ENCODE measurements around the gene C16orf54.
"Not testable (repeated sequence)": the region's sequence is repeated elsewhere in the genome, so short reads cannot be mapped to it uniquely, and the experiment has no call there.

C16orf54 gene

DNA sequence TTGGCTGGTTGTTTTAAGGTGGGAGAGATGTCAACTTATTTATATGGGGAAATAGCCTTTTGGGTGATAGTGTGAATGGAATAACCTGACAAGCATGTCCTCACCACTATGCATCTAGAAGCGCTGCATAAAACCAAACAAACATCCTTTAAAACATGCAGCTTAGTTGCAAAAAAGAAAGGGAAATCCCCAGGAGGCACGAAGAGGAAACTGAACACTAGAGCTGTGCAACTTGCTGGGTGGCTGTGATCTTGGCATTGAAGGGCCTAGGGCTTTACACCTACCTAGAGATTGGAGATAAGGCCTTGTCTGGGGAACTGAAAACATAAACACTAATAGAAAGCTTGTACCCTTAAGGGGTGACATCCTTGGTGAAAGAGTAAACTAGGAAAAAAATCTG, 7.3 kb downstream of the C16orf54 start:
- Histone ChIP-seq H4K20me1 (peaks cover 0 to 25% (median 0%) of the 10 kb centered on the region in 11 experiments; a peak in 5 of 22 replicates), H3K36me3 (peaks cover 11 to 36% (median 22%) of the 10 kb centered on the region in 11 experiments; a peak in 21 of 22 replicates), H3K9ac (peak overlapping the region in 2 of 11 experiments; percentile 3 to 10; a peak in 2 of 22 replicates), H3K4me1 (peaks cover 58 to 83% (median 76%) of the 10 kb centered on the region in 10 experiments), H3K4me3 (no peak overlapping the region), H3K4me2 (peak overlapping the region; percentile 52 to 99 (median 67)), H3K27ac (peak overlapping the region in 9 of 11 experiments; percentile 15 to 61 (median 28); a peak in 12 of 22 replicates), H3K9me3 (replicated peaks in 1 of 11) (peaks cover 0 to 6% (median 0%) of the 10 kb centered on the region in 11 experiments; a peak in 2 of 22 replicates), H3K27me3 (no peaks in the 10 kb centered on the region)
- no peak for TF ChIP-seq Cebpa-rat (IDR thresholded peaks at IDR 0.05)

DNA sequence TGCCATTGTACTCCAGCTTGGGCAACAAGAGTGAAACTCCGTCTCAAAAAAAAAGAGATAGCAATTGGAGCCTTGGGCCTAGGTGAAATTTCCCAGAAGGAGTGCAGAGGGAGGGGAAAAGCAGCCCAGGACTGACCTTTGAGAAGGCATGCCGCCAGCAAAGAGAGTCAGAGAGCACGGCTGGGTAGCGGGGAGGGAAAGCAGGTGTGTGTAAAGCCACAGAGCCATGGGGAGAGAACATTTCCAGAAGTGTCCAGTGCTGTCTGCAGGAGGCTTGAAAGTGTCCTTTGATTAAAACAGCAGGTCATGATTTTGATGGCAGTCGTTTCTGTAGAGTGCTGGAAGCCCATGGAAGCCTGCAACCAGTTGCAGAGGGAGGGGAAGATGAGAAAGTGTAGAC, 8.1 kb downstream of the C16orf54 start:
- Histone ChIP-seq H3K27me3 (no peaks in the 10 kb centered on the region), H3K4me2 (peak overlapping the region; percentile 52 to 99 (median 67)), H3K4me3 (no peak overlapping the region), H3K9me3 (replicated peaks in 1 of 11) (peaks cover 0 to 4% (median 0%) of the 10 kb centered on the region in 11 experiments; a peak in 2 of 22 replicates), H3K9ac (peak overlapping the region in 1 of 11 experiments; percentile 11; a peak in 3 of 22 replicates), H3K27ac (peak overlapping the region in 4 of 11 experiments; percentile 19 to 61 (median 34); a peak in 4 of 22 replicates), H3K4me1 (peaks cover 50 to 75% (median 68%) of the 10 kb centered on the region in 10 experiments), H3K36me3 (peaks cover 3 to 28% (median 14%) of the 10 kb centered on the region in 11 experiments; a peak in 21 of 22 replicates), H4K20me1 (peaks cover 0 to 17% (median 0%) of the 10 kb centered on the region in 11 experiments; a peak in 5 of 22 replicates)
- TF ChIP-seq Cebpa-rat (IDR thresholded peaks at IDR 0.05): no peak

DNA sequence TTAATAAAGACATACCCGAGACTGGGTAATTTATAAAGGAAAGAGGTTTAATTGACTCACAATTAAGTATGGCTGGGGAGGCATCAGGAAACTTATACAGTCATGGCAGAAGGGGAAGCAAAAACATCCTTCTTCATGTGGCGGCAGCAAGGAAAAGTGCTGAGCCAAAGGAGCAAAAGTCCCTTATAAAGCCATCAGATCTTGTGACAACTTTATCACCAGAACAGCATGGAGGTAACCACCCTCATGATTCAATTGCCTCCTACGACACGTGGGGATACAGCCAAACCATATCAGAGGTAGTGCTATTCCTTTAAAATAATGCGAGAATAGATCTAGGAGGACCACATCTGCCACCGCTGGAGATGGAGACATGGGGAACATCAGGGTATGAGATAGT, 9.0 kb downstream of the C16orf54 start:
- peaks cover 0 to 13% (median 0%) of the 10 kb centered on the region in 11 experiments; a peak in 5 of 22 replicates for H4K20me1 ChIP-seq
- no peaks in the 10 kb centered on the region for H3K27me3 ChIP-seq
- 0 out of 22 replicates have a peak, but pooled peaks cover 0 to 7% (median 0%) of the 10 kb centered on the region in 11 experiments for H3K9me3 ChIP-seq (replicated peaks in 1 of 11)
- peaks cover 56 to 78% (median 68%) of the 10 kb centered on the region in 10 experiments for H3K4me1 ChIP-seq
- peak overlapping the region in 10 of 11 experiments; percentile 18 to 97 (median 60); a peak in 17 of 22 replicates for H3K4me2 ChIP-seq
- peaks cover 0 to 19% (median 5%) of the 10 kb centered on the region in 11 experiments; a peak in 9 of 22 replicates for H3K36me3 ChIP-seq
- H3K4me3 ChIP-seq: no peak overlapping the region
- peak overlapping the region in 2 of 11 experiments; percentile 47 to 61; a peak in 4 of 22 replicates for H3K27ac ChIP-seq
- TF ChIP-seq Cebpa-rat (IDR thresholded peaks at IDR 0.05): no peak
- no peak overlapping the region for H3K9ac ChIP-seq

DNA sequence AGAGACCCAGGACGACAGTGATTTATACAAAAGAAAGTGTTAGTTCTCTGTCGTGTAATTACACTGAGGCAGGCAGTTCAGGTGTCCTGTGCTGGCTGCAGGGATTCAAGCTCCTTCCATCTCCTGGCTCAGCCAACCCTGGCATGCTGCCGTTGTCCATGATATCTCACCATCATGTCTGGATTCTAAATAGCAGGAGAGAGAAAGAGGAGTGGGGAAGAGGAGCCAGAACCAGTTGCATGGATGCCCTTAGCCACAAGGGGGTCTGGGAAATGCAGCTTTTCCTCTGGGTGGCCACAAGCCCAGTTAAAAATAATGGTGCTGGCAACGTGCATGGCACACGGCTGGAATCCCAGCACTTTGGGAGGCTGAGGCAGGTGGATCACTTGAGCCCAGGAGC, 9.7 kb downstream of the C16orf54 start:
- Histone ChIP-seq H3K27ac (peak overlapping the region in 1 of 11 experiments; percentile 61; a peak in 1 of 22 replicates), H3K27me3 (no peaks in the 10 kb centered on the region), H3K9ac (no peak overlapping the region), H3K4me2 (peak overlapping the region; percentile 18 to 97 (median 40); a peak in 17 of 22 replicates), H3K4me1 (peaks cover 58 to 78% (median 66%) of the 10 kb centered on the region in 10 experiments), H3K4me3 (no peak overlapping the region), H3K9me3 (replicated peaks in 1 of 11) (0 out of 22 replicates have a peak, but pooled peaks cover 0 to 7% (median 0%) of the 10 kb centered on the region in 11 experiments), H4K20me1 (peaks cover 0 to 6% (median 0%) of the 10 kb centered on the region in 11 experiments; a peak in 4 of 22 replicates), H3K36me3 (peaks cover 0 to 12% (median 0%) of the 10 kb centered on the region in 11 experiments; a peak in 3 of 22 replicates)
- TF ChIP-seq Cebpa-rat (IDR thresholded peaks at IDR 0.05): no peak

DNA sequence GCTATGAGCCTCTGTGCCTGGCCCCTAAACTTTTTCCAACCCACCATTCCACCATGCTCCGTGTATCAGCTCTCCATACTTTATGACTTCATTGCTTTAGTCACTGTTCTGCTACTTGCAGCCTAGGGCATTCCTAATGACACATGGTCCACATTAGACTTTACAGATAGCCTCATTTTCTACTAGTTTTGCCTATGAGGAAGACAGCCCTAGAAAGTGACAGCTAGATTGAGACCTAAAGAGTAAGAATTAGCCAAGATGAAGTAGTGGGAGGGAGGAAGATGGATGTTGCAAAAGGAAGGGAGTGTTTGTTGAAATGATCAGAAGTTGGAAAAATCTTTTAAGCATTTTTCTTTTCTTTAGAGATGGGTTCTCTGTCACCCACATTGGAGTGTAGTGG, 11.0 kb downstream of the C16orf54 start:
- H4K20me1 ChIP-seq: no peaks in the 10 kb centered on the region; a peak in 1 of 22 replicates
- H3K27me3 ChIP-seq: no peaks in the 10 kb centered on the region
- H3K36me3 ChIP-seq: no peaks in the 10 kb centered on the region
- no peak for TF ChIP-seq Cebpa-rat (IDR thresholded peaks at IDR 0.05)
- 0 out of 22 replicates have a peak, but pooled peaks cover 0 to 7% (median 0%) of the 10 kb centered on the region in 11 experiments for H3K9me3 ChIP-seq (replicated peaks in 1 of 11)
- H3K4me2 ChIP-seq: peak overlapping the region in 1 of 11 experiments; percentile 17; a peak in 1 of 22 replicates
- H3K27ac ChIP-seq: no peak overlapping the region
- H3K4me1 ChIP-seq: peaks cover 51 to 78% (median 68%) of the 10 kb centered on the region in 10 experiments
- no peak overlapping the region for H3K4me3 ChIP-seq
- H3K9ac ChIP-seq: no peak overlapping the region

DNA sequence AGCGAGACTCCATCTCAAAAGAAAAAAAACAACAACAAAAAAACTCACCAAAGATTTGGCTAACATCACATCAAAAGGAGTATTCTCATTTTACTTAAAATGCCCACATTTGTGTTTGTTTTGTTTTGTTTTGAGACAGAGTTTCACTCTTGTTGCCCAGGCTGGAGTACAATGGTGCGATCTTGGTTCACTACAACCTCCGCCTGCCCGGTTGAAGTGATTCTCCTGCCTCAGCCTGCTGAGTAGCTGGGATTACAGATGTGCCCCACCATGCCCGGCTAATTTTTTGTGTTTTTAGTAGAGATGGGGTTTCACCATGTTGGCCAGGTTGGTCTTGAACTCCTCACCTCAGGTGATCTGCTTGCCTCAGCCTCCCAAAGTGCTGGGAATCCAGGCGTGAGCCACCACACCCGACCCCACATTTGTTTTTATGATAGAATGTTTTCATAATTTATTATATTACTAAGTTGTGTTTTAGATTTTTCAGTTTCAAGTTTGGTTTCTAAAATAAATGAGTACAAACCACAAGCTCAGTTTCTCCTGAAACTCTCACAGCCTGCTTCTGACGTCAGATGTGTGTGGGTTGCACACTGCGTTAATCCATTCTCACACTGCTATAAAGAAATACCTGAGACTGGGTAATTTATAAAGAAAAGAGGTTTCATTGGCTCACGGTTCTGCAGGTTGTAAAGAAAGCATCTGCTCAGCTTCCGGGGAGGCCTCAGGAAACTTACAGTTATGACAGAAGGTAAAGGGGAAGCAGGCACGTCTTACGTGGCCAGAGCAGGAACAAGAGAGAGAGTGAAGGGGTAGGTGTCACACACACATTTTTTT, 13.8 kb downstream of the C16orf54 start:
- not testable (repeated sequence) for H3K9me3 ChIP-seq (replicated peaks in 1 of 11); H3K9ac ChIP-seq; H3K27ac ChIP-seq; H3K4me3 ChIP-seq; H4K20me1 ChIP-seq; H3K27me3 ChIP-seq; H3K36me3 ChIP-seq
- Histone ChIP-seq H3K4me1 (peaks cover 23 to 71% (median 60%) of the 10 kb centered on the region in 10 experiments), H3K4me2 (peak overlapping the region in 10 of 11 experiments; percentile 15 to 68 (median 56); a peak in 13 of 22 replicates)

DNA sequence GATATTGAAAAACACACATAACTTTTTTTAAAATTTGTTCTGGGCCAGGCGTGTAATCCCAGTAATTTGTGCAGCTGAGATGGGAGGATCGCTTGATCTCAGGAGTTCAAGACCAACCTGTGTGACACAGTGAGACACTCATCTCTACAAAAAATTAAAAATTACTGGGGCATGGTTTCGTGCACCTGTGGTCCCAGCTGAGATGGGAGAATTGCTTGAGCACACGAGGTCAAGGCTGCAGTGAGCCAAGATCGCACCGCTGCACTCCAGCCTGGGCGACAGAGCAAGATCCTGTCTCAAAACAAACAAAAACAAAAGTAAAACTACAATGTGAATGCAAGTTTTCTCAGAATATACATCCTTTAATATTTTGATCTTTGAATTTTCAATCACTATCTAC, 15.1 kb downstream of the C16orf54 start:
- Histone ChIP-seq H3K36me3 (no peaks in the 10 kb centered on the region), H3K9me3 (replicated peaks in 1 of 11) (0 out of 22 replicates have a peak, but pooled peaks cover 0 to 7% (median 0%) of the 10 kb centered on the region in 11 experiments), H3K27ac (0 out of 22 replicates have a peak overlapping the region, but pooled peaks of 2 of the 11 experiments have one; percentile 2 to 5), H3K4me2 (peak overlapping the region; percentile 38 to 68 (median 64)), H4K20me1 (no peaks in the 10 kb centered on the region), H3K4me3 (no peak overlapping the region), H3K27me3 (no peaks in the 10 kb centered on the region), H3K4me1 (peaks cover 15 to 65% (median 55%) of the 10 kb centered on the region in 10 experiments), H3K9ac (peak overlapping the region in 3 of 11 experiments; percentile 19 to 47 (median 29); a peak in 3 of 22 replicates)
- TF ChIP-seq Cebpa-rat (IDR thresholded peaks at IDR 0.05): no peak

DNA sequence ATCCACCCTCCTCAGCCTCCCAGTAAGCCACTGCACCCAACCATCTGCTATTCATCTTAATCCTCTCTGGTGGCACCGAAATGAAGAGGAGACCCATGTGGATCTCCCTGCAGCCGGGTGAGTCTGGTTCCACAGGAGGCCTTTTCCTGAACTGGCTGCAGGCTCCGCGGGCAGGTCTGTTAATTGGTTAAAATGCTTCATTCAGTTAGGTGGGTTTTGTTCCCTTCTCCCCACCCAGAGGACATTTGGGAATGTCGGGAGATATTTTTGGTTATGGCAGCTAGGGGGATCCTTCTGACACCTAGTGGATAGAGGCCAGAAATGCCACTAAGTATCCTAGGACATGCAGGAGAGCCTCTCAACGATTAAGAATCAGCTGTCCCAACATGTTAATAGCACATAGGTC, 16.7 kb downstream of the C16orf54 start:
- peak overlapping the region; percentile 6 to 68 (median 44); a peak in 10 of 22 replicates for H3K4me2 ChIP-seq
- no peaks in the 10 kb centered on the region for H3K36me3 ChIP-seq
- H3K27ac ChIP-seq: no peak overlapping the region
- no peaks in the 10 kb centered on the region for H3K27me3 ChIP-seq
- H3K4me1 ChIP-seq: peaks cover 16 to 69% (median 56%) of the 10 kb centered on the region in 10 experiments
- H3K4me3 ChIP-seq: no peak overlapping the region
- no peaks in the 10 kb centered on the region for H4K20me1 ChIP-seq
- no peak for TF ChIP-seq Cebpa-rat (IDR thresholded peaks at IDR 0.05)
- 0 out of 22 replicates have a peak, but pooled peaks cover 0 to 4% (median 0%) of the 10 kb centered on the region in 11 experiments for H3K9me3 ChIP-seq (replicated peaks in 1 of 11)
- no peak overlapping the region for H3K9ac ChIP-seq
